Motor neuron (in vitro differentiated cells): Measurements from ENCODE around the gene RAB15. TPM values are rescaled to one million over a fixed set of nuclear protein-coding genes. Genes with fewer than 3 reads are reported as not detected.

ENCODE experiments used
- ATAC-seq, 8 experiments: fragments of 200-7000 bp; cut with Tn5 transposase; replicated peaks in 6 of 8; 2 replicates each; pipeline ENCODE4 v1.8.0; 2021; ENCODE audit warnings: mild to moderate bottlenecking in 8 of 8, moderate library complexity in 8 of 8
- H3K27ac ChIP-seq, 2 donors: fragments of 250-450 bp; sonication (Bioruptor Pico); 2 replicates each; pipeline ENCODE4 v1.9.0; 2021; ENCODE audit warnings: antibody characterized with exemption in 2 of 2, mild to moderate bottlenecking in 2 of 2, moderate library complexity in 1 of 2
- H3K4me1 ChIP-seq, 2 donors: fragments of 250-450 bp; sonication (Bioruptor Pico); replicated peaks in 1 of 2; 2 replicates each; pipeline ENCODE4 v1.6.1; 2021; ENCODE audit warnings: antibody characterized with exemption in 2 of 2, mild to moderate bottlenecking in 2 of 2, moderate library complexity in 1 of 2
- H3K4me3 ChIP-seq, 5 donors: fragments of 250-450 bp; sonication (Bioruptor Pico); 2 replicates each; pipeline ENCODE4 v1.9.0; 2021; ENCODE audit warnings: antibody characterized with exemption in 5 of 5, mild to moderate bottlenecking in 5 of 5, moderate library complexity in 4 of 5
- WGBS, 10 experiments: fragments of 450-650 bp; shearing (Covaris generic); methylation state at CpG; one replicate each; pipeline ENCODE4 v1.0.0; 2022; 5-methylcytosine and 5-hydroxymethylcytosine counted together
- in situ Hi-C, 9 experiments: fragments of 400-800 bp; cut with MboI; loops; one replicate each; pipeline ENCODE4 v1.15.0; 2021; ENCODE audit warnings: low sequenced_read_pairs in 9 of 9, low pct_unique_long_range_greater_than_20kb in 2 of 9; ENCODE audit not compliant: unreplicated experiment in 9 of 9
- total RNA-seq, 8 experiments: library from RNA; unstranded; fragments of 300-600 nt; gene quantifications; 2 replicates each; pipeline versions ENCODE4 v1.2.3 to v1.2.4, GENCODE V29; 2022

The RAB15 gene
- total RNA-seq, 8 experiments from 2014 or later, result 1.8 to 55.5 (median 11.1) TPM

DNA sequence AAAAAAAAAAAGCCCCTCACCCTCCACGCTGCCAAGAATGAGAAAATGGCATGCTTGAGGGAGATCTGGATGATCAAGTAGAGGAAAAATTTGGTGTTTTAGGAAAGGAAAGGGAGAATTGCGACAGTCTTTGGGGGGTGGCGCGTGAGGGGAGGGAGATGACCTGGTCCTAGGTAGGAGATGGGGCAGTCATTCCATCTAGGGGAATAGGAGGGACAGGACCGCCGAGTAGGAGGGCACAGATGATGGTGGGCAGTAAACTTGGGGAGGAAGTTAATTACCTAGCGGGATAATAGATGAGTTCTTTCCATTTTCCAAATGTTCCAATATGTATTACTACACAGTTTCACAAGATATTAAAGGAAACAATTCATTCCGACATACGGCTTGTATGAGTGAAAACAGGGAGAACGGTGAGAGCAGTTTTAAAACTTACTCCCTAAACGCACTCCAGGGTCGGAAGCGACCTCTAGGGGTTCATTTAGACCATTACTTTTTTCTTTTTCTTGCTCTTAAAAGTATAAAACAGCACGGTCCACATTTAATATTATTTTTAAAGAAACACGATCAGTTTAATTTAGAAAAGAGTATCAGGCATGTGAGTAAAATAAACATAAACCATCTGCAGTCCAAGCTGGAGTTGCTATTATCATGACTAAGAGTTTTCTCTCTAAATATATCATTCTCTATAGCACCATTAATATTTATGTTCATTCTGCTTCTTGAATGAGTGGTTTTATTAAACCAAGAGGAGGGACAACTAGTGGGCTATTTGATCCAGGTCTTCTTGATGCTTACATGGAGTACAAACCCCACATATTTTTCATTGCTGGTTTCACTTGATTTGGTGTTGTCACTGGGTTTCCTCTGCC lies 11.5 kb upstream of the RAB15 start:
- H3K4me1 ChIP-seq, result peaks cover 6 to 10% of the 10 kb centered on the region in 2 donors
- ATAC-seq, result no peak
- WGBS, 10 experiments, result 0 to 50% (median 10%) methylated on average over 2 to 15 of the region's 15 CpGs
- in situ Hi-C loops, result no loop called here
- H3K4me3 ChIP-seq, result no peak overlapping the region
- no peak overlapping the region for H3K27ac ChIP-seq

GRCh38 chr14:64979336-64980074 lies 7.4 kb upstream of the RAB15 start:
- H3K4me3 ChIP-seq, result no peak overlapping the region
- in situ Hi-C loops, result no loop called here
- H3K27ac ChIP-seq, result no peak overlapping the region
- peaks cover 0 to 3% of the 10 kb centered on the region in 2 donors for H3K4me1 ChIP-seq
- WGBS, 10 experiments, result 0 to 100% (median 85%) methylated on average over 1 to 4 of the region's 5 CpGs; no CpG with 5 or more reads in 7 of the 10 experiments
- peak in 5 of 8 experiments; percentile 32 to 91 (median 45) for ATAC-seq

DNA sequence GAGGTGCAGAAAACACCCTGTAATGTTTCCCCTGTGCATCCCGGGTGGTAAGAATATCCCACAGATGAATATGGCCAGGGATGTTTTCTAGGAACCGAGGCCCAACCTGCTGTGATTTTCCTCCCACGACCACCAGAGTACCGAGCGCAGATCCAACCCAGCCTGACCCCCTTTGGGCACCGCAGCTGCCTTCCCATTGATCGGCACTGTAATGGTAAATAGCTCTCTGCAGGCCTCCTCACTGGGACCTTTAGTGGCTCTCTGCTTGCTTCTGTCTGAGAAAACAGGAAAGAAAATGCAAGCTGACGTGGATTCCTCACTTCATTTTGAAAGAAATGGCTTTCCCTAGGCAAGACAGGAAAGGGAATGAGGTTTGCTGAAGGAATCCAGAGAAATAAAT lies 2.4 kb upstream of the RAB15 start:
- 33 to 100% (median 60%) methylated on average over 1 to 6 of the region's 8 CpGs; no CpG with 5 or more reads in 3 of the 10 experiments for WGBS, 10 experiments
- ATAC-seq, result no peak

DNA sequence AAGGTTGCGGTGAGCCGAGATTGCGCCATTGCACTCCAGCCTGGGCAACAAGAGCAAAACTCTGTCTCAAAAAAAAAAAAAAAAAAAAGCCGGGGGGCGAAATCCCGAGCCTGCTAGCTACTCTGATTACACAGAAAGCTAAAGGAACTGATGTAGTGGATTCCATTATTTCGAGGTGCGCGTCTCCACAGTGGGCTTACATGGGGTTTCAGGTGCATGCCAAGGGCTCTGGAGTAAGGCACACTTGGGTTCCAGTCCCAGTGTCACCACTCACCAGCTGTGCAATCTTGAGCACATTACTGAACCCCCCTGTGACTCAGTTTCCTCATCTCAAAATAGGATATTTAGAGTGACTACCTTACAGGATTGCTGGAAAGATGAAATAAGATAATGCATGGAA lies 1.7 kb upstream of the RAB15 start:
- Histone ChIP-seq H3K4me1 (peaks cover 7 to 9% of the 10 kb centered on the region in 2 donors), H3K4me3 (no peak overlapping the region), H3K27ac (no peak overlapping the region)
- 83 to 100% (median 97%) methylated on average over 1 to 7 of the region's 9 CpGs; no CpG with 5 or more reads in 2 of the 10 experiments for WGBS, 10 experiments
- in situ Hi-C loops, result no loop called here
- no peak for ATAC-seq

More for the DNA sequence above, 2.4 kb upstream of the RAB15 start:
- in situ Hi-C loops, result no loop called here
- no peak overlapping the region for H3K4me3 ChIP-seq
- peaks cover 7 to 12% of the 10 kb centered on the region in 2 donors for H3K4me1 ChIP-seq
- no peak overlapping the region for H3K27ac ChIP-seq

DNA sequence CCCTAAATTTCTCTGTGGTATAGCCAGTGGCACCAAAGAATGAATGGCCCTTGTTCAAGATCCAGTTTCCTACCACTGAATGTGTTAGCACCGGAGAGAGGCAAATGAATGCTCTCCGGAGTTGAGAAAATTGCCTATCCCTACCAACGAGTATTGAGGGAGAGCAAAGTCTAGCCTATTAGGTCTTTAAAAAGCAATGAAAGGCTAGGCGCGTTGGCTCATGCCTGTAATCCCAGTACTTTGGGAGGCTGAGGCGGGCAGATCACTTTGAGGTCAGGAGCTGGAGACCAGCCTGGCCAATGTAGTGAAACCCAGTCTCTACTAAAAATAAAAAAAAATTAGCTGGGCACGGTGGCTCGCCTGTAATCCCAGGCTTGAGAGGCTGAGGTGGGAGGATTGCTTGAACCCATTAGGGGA lies 898 bp upstream of the RAB15 start:
- WGBS, 10 experiments, result 69 to 92% (median 84%) methylated on average over 2 to 7 of the region's 8 CpGs; no CpG with 5 or more reads in 2 of the 10 experiments
- ATAC-seq, result no peak
- in situ Hi-C loops, result no loop called here
- H3K4me3 ChIP-seq, result peak overlapping the region in 1 of 5 donors; percentile 57
- no peak overlapping the region for H3K27ac ChIP-seq
- peaks cover 7 to 9% of the 10 kb centered on the region in 2 donors for H3K4me1 ChIP-seq

GRCh38 chr14:64971491-64971942 lies 619 bp downstream of the RAB15 start:
- no CpG with 5 or more reads among the region's 31 CpGs for WGBS, 10 experiments
- H3K4me1 ChIP-seq, result peaks cover 7 to 9% of the 10 kb centered on the region in 2 donors
- peak overlapping the region; percentile 57 to 79 (median 68) for H3K4me3 ChIP-seq
- peak in 1 of 8 experiments; percentile 23 for ATAC-seq
- in situ Hi-C loops, result no loop called here
- no peak overlapping the region for H3K27ac ChIP-seq

- in situ Hi-C loops, result no loop called here
- 79 to 100% (median 82%) methylated on average over 1 to 2 of the region's 8 CpGs; no CpG with 5 or more reads in 6 of the 10 experiments for WGBS, 10 experiments
- H3K27ac ChIP-seq, result no peak overlapping the region
- ATAC-seq, result peak in 5 of 8 experiments; percentile 2 to 6 (median 4)
- H3K4me3 ChIP-seq, result peak overlapping the region; percentile 57 to 79 (median 68)
- peaks cover 7 to 9% of the 10 kb centered on the region in 2 donors for H3K4me1 ChIP-seq
Observed at GRCh38 chr14:64970776-64971477, 1.2 kb downstream of the RAB15 start.

GRCh38 chr14:64970041-64970440 lies 2.1 kb downstream of the RAB15 start:
- Histone ChIP-seq H3K27ac (no peak overlapping the region), H3K4me1 (peaks cover 7 to 9% of the 10 kb centered on the region in 2 donors), H3K4me3 (no peak overlapping the region)
- 80 to 100% (median 100%) methylated on average over 1 to 2 of the region's 3 CpGs; no CpG with 5 or more reads in 4 of the 10 experiments for WGBS, 10 experiments
- in situ Hi-C loops, result no loop called here
- no peak for ATAC-seq

DNA sequence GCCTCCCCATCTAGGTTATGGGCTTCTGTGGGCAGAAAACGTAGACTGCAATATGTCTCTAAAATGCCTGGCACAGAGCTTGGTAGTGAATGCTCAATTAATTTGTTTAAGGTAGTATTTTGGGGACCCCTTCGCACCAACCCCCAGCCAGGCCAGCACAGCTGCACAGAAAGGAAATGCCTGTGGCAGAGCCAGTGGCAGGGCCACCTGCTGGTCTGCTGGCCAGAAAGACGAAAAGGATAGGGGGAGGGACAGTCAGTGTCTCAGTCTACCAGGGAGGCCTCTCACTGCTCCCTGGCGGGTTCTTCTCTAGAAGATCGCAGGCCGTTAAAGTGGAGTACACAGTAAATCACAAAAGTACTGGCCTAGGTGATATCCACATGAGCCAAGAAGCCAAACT lies 3.5 kb downstream of the RAB15 start:
- no peak overlapping the region for H3K4me3 ChIP-seq
- no peak for ATAC-seq
- H3K27ac ChIP-seq, result no peak overlapping the region
- in situ Hi-C loops, result no loop called here
- WGBS, 10 experiments, result 25 to 88% (median 58%) methylated on average over 1 to 6 of the region's 6 CpGs; no CpG with 5 or more reads in 4 of the 10 experiments
- peaks cover 7 to 9% of the 10 kb centered on the region in 2 donors for H3K4me1 ChIP-seq

- WGBS, 10 experiments, result 33 to 100% (median 81%) methylated on average over 1 to 7 of the region's 7 CpGs; no CpG with 5 or more reads in 6 of the 10 experiments
Observed at GRCh38 chr14:64968167-64968566, 4.0 kb downstream of the RAB15 start.

DNA sequence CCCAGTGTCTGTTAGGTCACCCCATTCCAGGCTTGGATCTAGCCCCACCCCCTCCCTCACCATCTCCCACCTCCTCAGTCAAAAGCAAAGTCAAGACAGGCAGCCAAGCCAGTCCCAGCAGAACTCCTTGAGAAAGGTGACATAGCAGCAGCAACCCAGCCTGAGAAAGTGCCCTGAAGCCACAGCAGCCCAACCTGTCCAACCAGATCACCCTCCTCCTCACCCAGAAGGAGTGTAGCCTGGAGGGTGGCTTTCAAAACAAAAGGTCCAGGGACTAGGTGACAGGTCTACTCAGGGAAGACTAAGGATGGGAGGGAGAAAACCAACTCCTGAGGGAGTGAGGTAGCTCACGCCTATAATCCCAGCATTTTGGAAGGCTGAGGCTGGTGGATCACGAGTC lies 5.2 kb downstream of the RAB15 start:
- Histone ChIP-seq H3K4me1 (peaks cover 7 to 9% of the 10 kb centered on the region in 2 donors), H3K27ac (no peak overlapping the region), H3K4me3 (no peak overlapping the region)
- in situ Hi-C loops, result no loop called here
- 0 to 100% (median 70%) methylated on average over 1 to 2 of the region's 2 CpGs; no CpG with 5 or more reads in 7 of the 10 experiments for WGBS, 10 experiments
- ATAC-seq, result no peak

More at GRCh38 chr14:64968167-64968566, 4.0 kb downstream of the RAB15 start:
- Histone ChIP-seq H3K4me1 (peaks cover 7 to 9% of the 10 kb centered on the region in 2 donors), H3K27ac (no peak overlapping the region), H3K4me3 (no peak overlapping the region)
- ATAC-seq, result no peak
- in situ Hi-C loops, result no loop called here

GRCh38 chr14:64965356-64966000 lies 6.7 kb downstream of the RAB15 start:
- WGBS, 10 experiments, result 40 to 98% (median 90%) methylated on average over 2 to 12 of the region's 15 CpGs
- Histone ChIP-seq H3K27ac (no peak overlapping the region), H3K4me3 (no peak overlapping the region), H3K4me1 (peaks cover 0 to 1% of the 10 kb centered on the region in 2 donors)
- no peak for ATAC-seq
- in situ Hi-C loops, result no loop called here
